Ovary (tissue), 10 donors: Measurements from ENCODE around the gene AP2M1. TPM values are rescaled to one million over a fixed set of nuclear protein-coding genes. Genes with fewer than 3 reads are reported as not detected.

Experiments
- DNase-seq, 5 donors: peaks; one replicate each; pipeline ENCODE4 v3.0.0-alpha.2; 2019 to 2020
- H3K27ac ChIP-seq, 2 donors: fragments of 200-600 bp; one replicate each; pipeline versions ENCODE4 v1.5.1 to v1.8.0; 2019 to 2022
- H3K27me3 ChIP-seq: fragments of 200-600 bp; one replicate; pipeline ENCODE4 v1.8.0; 2022
- H3K36me3 ChIP-seq: fragments of 200-600 bp; sonication (generic); one replicate; pipeline ENCODE4 v1.5.1; 2019
- H3K4me1 ChIP-seq: one replicate; pipeline ENCODE4 v1.8.1; 2013; ENCODE audit warnings: mild to moderate bottlenecking, moderate library complexity; ENCODE audit not compliant: insufficient read depth
- H3K4me3 ChIP-seq: fragments of 200-600 bp; sonication (generic); one replicate; pipeline ENCODE4 v1.5.1; 2017
- H3K9me3 ChIP-seq, 2 donors: fragments of 200-600 bp in 1 of 2; sonication (generic) in 1 of 2; one replicate each; pipeline versions ENCODE4 v1.5.1 to v1.8.1; 2013 to 2019; ENCODE audit warnings: mild to moderate bottlenecking in 1 of 2, moderate library complexity in 1 of 2
- CTCF ChIP-seq, 3 donors: fragments of 450-650 bp in 2 of 3; fragments of 200-600 bp in 1 of 3; IDR thresholded peaks; one replicate each; pipeline versions ENCODE4 v1.5.1 to v1.8.0; 2016 to 2022; ENCODE audit warnings: antibody characterized with exemption in 3 of 3, mild to moderate bottlenecking in 1 of 3
- EP300 ChIP-seq: sonication (generic); formaldehyde crosslinking; IDR thresholded peaks from one replicate; pipeline ENCODE4 v1.6.1; 2017; ENCODE audit warnings: antibody characterized with exemption
- POLR2A ChIP-seq: fragments of 450-650 bp; IDR thresholded peaks from one replicate; pipeline ENCODE4 v1.6.1; 2017; ENCODE audit warnings: antibody characterized with exemption, mild to moderate bottlenecking, moderate library complexity
- whole genome bisulfite sequencing, 3 donors: extraction: QIAGEN DNeasy Blood & Tissue Kit in 1 of 3; methylation state at CpG; one replicate each; pipeline versions ENCODE4 v1.1.5 to v1.1.7; 2013 to 2017; 5-methylcytosine and 5-hydroxymethylcytosine counted together
- intact Hi-C, 4 donors: fragments of 100-400 bp; cut with DNase I; formaldehyde crosslinking; loops; one replicate each; pipeline versions ENCODE4 v1.11.0 to v1.15.1; 2022 to 2023
- long read RNA-seq, 3 donors: library from polyadenylated mRNA in 2 of 3; unstranded in 2 of 3; transcript quantifications; one replicate each; pipeline ENCODE4 v2.0.0 and lab custom pipeline, GENCODE V29; 2021 to 2026
- polyA plus RNA-seq, 2 donors: library from polyadenylated mRNA; stranded (reverse); fragments of 200-250 nt in 1 of 2; fragments of 350-450 nt in 1 of 2; fragmentation: Illumina TruSeq in 1 of 2; extraction: RNeasy Lipid Tissue Mini Kit (QIAGEN cat#74804) in 1 of 2; gene quantifications; one replicate each; pipeline ENCODE4 v1.2.3, GENCODE V29; 2013 to 2014
- total RNA-seq, 7 donors: library from RNA; depleted of rRNA in 2 of 7; stranded (reverse); fragments of >200 nt in 2 of 7; fragmentation: NEBNext Ultra II Directional in 3 of 7; extraction: Animal tissue kit (Norgen Biotek cat#: 25700) in 3 of 7; gene quantifications; one replicate each; pipeline versions ENCODE4 v1.1.0 to v1.2.4, GENCODE V29; 2016 to 2023
- donor health status: DM: no; HTN: no; CAD: no; lungs with moderate emphysema.
- donor health status: DM: no; HTN: no; CAD: no.
- donor health status: Bipolar disorder and iron deficiency.
- donor health status: DM: yes; HTN: yes; CAD: no.
- donor health status: DM: no; HTN: no; CAD: no.
- donor health status: DM: yes; HTN: yes; CAD: no.

AP2M1 gene
- 100 to 1,000 TPM; 107 to 281 (median 252) TPM for total RNA-seq
- polyA plus RNA-seq = 100 to 1,000 TPM; 236 to 371 TPM
- long read RNA-seq, donor 1, transcript AP2M1-207 (10 exons, 1,950 nt) = minor isoform, 24 of 1,767 reads
- long read RNA-seq, donor 1, transcript AP2M1-202 (11 exons, 2,091 nt) = major isoform, 362 of 1,767 reads
- long read RNA-seq, donor 1, partial matches to known transcripts = 172 of 1,767 reads
- long read RNA-seq, donor 1, other reads (novel, unspliced or antisense) = 1,209 of 1,767 reads
- long read RNA-seq, donor 2, transcript AP2M1-202 (11 exons, 2,091 nt) = major isoform, 102 of 113 reads
- long read RNA-seq, donor 2, partial matches to known transcripts = 9 of 113 reads
- long read RNA-seq, donor 2, other reads (novel, unspliced or antisense) = 0 of 113 reads
- long read RNA-seq, donor 3, transcript AP2M1-207 (10 exons, 1,950 nt) = minor isoform, 8 of 657 reads
- long read RNA-seq, donor 3, transcript AP2M1-202 (11 exons, 2,091 nt) = major isoform, 124 of 657 reads
- long read RNA-seq, donor 3, partial matches to known transcripts = 53 of 657 reads
- long read RNA-seq, donor 3, other reads (novel, unspliced or antisense) = 471 of 657 reads

GRCh38 chr3:184174646-184175492 lies at the start of gene AP2M1:
Gene AP2M1 (plus strand): TSS chr3:184174855. CDS start chr3:184176994, 2,139 bp downstream.
- Histone ChIP-seq H3K9me3 (no peaks in the 10 kb centered on the region), H3K4me1 (peaks cover 7% of the 10 kb centered on the region), H3K4me3 (peak within 1 kb of the TSS; percentile 72), H3K27ac (peak within 1 kb of the TSS; percentile 74 to 83), H3K27me3 (no peaks in the 10 kb centered on the region), H3K36me3 (no peaks in the 10 kb centered on the region)
- peak; percentile 97 to 99 (median 98) for DNase-seq
- 0 to 1% (median 0%) methylated on average over 53 to 73 of the region's 73 CpGs for WGBS, 3 donors
- intact Hi-C loops = no loop called here
- TF ChIP-seq CTCF (IDR thresholded peaks at IDR 0.05) (no peak), POLR2A (peak; percentile 70), EP300 (no peak)

- no peak overlapping the region for H3K4me3 ChIP-seq
- TF ChIP-seq EP300 (no peak), POLR2A (no peak), CTCF (IDR thresholded peaks at IDR 0.05) (no peak)
- 41 to 59% (median 44%) methylated on average over 3 of the region's 3 CpGs for whole genome bisulfite sequencing, 3 donors
- no peaks in the 10 kb centered on the region for H3K36me3 ChIP-seq
- no peaks in the 10 kb centered on the region for H3K27me3 ChIP-seq
- no peak for DNase-seq
- no peaks in the 10 kb centered on the region for H3K9me3 ChIP-seq
- intact Hi-C loops = no loop called here
- H3K27ac ChIP-seq = no peak overlapping the region
- H3K4me1 ChIP-seq = no peaks in the 10 kb centered on the region
These were observed 48.6 kb upstream of the AP2M1 start for GRCh38 chr3:184126006-184126405.

GRCh38 chr3:184129012-184129411 lies 45.6 kb upstream of the AP2M1 start:
- TF ChIP-seq EP300 (no peak), POLR2A (no peak), CTCF (IDR thresholded peaks at IDR 0.05) (no peak)
- H3K4me3 ChIP-seq = no peak overlapping the region
- H3K27me3 ChIP-seq = no peaks in the 10 kb centered on the region
- no peaks in the 10 kb centered on the region for H3K4me1 ChIP-seq
- no peak overlapping the region for H3K27ac ChIP-seq
- DNase-seq = no peak
- intact Hi-C loops = no loop called here
- no peaks in the 10 kb centered on the region for H3K9me3 ChIP-seq
- no peaks in the 10 kb centered on the region for H3K36me3 ChIP-seq
- WGBS, 3 donors = 23 to 30% (median 29%) methylated on average over 2 of the region's 2 CpGs

GRCh38 chr3:184132945-184133344 lies 41.7 kb upstream of the AP2M1 start:
- WGBS, 3 donors = 92 to 96% (median 95%) methylated on average over 4 of the region's 4 CpGs
- H3K27ac ChIP-seq = no peak overlapping the region
- TF ChIP-seq EP300 (no peak), POLR2A (no peak), CTCF (IDR thresholded peaks at IDR 0.05) (no peak)
- H3K36me3 ChIP-seq = no peaks in the 10 kb centered on the region
- H3K4me3 ChIP-seq = no peak overlapping the region
- no peaks in the 10 kb centered on the region for H3K9me3 ChIP-seq
- H3K27me3 ChIP-seq = no peaks in the 10 kb centered on the region
- intact Hi-C loops = loop anchor here in 1 of 4 donors (10.0 kb wide), 1 partner anchor 112 kb away; the partner anchor contains the start of genes ALG3 and EEF1AKMT4
- no peaks in the 10 kb centered on the region for H3K4me1 ChIP-seq
- DNase-seq = no peak
